Effector CD4-positive, alpha-beta T cell (primary cell): ENCODE data around the gene SLC44A3.
"Not testable (repeated sequence)": the region's sequence is repeated elsewhere in the genome, so short reads cannot be mapped to it uniquely, and the experiment has no call there.

ENCODE experiments used
- DNase-seq: peaks from one replicate; pipeline ENCODE4 v3.0.0-alpha.2; 2020

Gene SLC44A3

GRCh38 chr1:94937820-94938219 is 117.7 kb downstream of the SLC44A3 start:
- DNase-seq, result no peak

DNA sequence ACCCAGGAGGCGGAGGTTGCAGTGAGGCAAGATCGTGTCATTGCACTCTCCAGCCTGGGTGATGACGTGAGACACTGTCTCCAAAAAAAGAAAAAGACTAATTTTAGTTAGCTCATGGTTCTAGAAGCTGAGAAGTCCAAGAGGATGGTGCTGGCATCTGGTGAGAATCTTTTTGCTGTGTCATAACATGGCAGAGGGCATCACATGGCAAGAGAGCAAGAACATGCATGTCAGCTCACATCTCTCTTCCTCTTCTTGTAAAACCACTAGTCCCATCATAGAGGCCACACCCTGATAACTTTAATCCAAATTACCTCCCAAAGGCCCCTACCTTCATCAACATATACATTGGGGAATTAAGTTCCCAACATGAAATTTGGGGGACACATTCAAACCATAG is 120.6 kb downstream of the SLC44A3 start:
- DNase-seq, result no peak

- DNase-seq, result not testable (repeated sequence)
Measured at GRCh38 chr1:94941480-94941879, 121.3 kb downstream of the SLC44A3 start.

- no peak for DNase-seq
Measured at GRCh38 chr1:94942171-94943128, 122.3 kb downstream of the SLC44A3 start.
